ENCODE results near the gene RFX1. TPM values are rescaled to one million over a fixed set of nuclear protein-coding genes. Genes with fewer than 3 reads are reported as not detected.

The RFX1 gene
- total and polyA plus RNA-seq, 2 of the 13 experiments (the other 11 are each of a cell fraction or from before 2014, with no cell fraction given), result 1.1 to 1.3 TPM

DNA sequence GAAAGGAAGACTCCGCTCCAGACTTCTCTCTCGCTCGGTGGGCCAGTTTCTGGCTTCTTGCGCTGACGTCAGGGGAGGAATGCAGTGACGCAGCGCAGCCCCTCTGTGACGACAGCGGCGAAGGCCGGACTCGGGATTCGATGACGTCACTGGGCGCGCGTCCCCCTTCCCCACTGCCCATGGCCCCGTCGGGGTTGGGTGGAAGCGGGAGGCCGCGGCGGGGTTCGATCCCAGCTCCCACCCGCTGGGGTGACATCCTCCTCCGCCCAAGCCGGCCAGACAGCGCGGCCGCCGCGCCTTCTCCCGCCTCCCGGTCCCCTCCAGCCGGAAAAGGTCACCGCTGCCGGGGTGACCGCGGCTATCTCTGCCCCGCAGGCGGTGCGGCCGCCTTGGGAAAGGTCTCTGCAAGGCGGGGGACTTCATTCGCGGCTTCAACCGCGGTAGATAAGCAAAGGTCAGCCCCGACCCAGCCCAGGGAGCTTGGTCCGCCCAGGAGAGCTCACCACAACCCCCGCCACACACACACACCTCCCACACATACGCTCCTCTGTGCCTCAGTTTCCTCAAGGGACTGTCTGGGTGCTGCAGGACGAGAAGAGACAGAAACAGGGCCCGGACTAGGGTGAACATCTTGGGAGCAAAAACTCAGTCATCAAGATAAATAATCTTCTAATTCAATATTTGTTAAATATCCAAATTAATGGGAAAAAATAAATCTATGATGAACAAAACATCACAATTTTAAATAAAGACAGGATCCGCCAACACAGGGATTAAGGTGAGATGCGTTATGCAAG, 844 bp upstream of the RFX1 start (continued):
- TF ChIP-seq IRF2 (CRISPR knock-in tag; IDR thresholded peaks at IDR 0.05), result peak; percentile 88
- no peak for TF ChIP-seq THYN1 (CRISPR knock-in tag; IDR thresholded peaks at IDR 0.05; ENCODE audit: borderline replicate concordance, low read depth)
- TF ChIP-seq NCOA5 (CRISPR knock-in tag; IDR thresholded peaks at IDR 0.05), result no peak
- no peak for TF ChIP-seq CEBPB (IDR thresholded peaks at IDR 0.05; ENCODE audit: borderline replicate concordance, low read depth, low read length)
- TF ChIP-seq, protein P1, sequence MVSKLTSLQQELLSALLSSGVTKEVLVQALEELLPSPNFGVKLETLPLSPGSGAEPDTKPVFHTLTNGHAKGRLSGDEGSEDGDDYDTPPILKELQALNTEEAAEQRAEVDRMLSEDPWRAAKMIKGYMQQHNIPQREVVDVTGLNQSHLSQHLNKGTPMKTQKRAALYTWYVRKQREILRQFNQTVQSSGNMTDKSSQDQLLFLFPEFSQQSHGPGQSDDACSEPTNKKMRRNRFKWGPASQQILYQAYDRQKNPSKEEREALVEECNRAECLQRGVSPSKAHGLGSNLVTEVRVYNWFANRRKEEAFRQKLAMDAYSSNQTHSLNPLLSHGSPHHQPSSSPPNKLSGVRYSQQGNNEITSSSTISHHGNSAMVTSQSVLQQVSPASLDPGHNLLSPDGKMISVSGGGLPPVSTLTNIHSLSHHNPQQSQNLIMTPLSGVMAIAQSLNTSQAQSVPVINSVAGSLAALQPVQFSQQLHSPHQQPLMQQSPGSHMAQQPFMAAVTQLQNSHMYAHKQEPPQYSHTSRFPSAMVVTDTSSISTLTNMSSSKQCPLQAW (CRISPR knock-in tag; IDR thresholded peaks at IDR 0.05), result no peak
- TF ChIP-seq SIX4 (CRISPR knock-in tag; IDR thresholded peaks at IDR 0.05), result no peak
- TF ChIP-seq ZNF709 (CRISPR knock-in tag; IDR thresholded peaks at IDR 0.05), result peak; percentile 83; the same call in 1 of the 2 replicates
- no peak for TF ChIP-seq REXO4 (CRISPR knock-in tag; IDR thresholded peaks at IDR 0.05; ENCODE audit: borderline replicate concordance)
- TF ChIP-seq, protein P2, sequence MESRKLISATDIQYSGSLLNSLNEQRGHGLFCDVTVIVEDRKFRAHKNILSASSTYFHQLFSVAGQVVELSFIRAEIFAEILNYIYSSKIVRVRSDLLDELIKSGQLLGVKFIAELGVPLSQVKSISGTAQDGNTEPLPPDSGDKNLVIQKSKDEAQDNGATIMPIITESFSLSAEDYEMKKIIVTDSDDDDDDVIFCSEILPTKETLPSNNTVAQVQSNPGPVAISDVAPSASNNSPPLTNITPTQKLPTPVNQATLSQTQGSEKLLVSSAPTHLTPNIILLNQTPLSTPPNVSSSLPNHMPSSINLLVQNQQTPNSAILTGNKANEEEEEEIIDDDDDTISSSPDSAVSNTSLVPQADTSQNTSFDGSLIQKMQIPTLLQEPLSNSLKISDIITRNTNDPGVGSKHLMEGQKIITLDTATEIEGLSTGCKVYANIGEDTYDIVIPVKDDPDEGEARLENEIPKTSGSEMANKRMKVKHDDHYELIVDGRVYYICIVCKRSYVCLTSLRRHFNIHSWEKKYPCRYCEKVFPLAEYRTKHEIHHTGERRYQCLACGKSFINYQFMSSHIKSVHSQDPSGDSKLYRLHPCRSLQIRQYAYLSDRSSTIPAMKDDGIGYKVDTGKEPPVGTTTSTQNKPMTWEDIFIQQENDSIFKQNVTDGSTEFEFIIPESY (CRISPR knock-in tag; IDR thresholded peaks at IDR 0.05), result no peak; the same call in 1 of the 2 replicates
- no peak for TF ChIP-seq ZNF644 (CRISPR knock-in tag; IDR thresholded peaks at IDR 0.05; ENCODE audit: low read depth)
- no peak for TF ChIP-seq RAD51 (IDR thresholded peaks at IDR 0.05; ENCODE audit: borderline replicate concordance)
- TF ChIP-seq, protein P3, sequence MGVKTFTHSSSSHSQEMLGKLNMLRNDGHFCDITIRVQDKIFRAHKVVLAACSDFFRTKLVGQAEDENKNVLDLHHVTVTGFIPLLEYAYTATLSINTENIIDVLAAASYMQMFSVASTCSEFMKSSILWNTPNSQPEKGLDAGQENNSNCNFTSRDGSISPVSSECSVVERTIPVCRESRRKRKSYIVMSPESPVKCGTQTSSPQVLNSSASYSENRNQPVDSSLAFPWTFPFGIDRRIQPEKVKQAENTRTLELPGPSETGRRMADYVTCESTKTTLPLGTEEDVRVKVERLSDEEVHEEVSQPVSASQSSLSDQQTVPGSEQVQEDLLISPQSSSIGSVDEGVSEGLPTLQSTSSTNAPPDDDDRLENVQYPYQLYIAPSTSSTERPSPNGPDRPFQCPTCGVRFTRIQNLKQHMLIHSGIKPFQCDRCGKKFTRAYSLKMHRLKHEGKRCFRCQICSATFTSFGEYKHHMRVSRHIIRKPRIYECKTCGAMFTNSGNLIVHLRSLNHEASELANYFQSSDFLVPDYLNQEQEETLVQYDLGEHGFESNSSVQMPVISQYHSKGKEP (CRISPR knock-in tag; IDR thresholded peaks at IDR 0.05), result no peak
- TF ChIP-seq MXD4 (CRISPR knock-in tag; IDR thresholded peaks at IDR 0.05), result no peak
- no peak for TF ChIP-seq HNF4A (CRISPR knock-in tag; IDR thresholded peaks at IDR 0.05)
- TF ChIP-seq, protein P4, sequence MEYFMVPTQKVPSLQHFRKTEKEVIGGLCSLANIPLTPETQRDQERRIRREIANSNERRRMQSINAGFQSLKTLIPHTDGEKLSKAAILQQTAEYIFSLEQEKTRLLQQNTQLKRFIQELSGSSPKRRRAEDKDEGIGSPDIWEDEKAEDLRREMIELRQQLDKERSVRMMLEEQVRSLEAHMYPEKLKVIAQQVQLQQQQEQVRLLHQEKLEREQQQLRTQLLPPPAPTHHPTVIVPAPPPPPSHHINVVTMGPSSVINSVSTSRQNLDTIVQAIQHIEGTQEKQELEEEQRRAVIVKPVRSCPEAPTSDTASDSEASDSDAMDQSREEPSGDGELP (IDR thresholded peaks at IDR 0.05; ENCODE audit: borderline replicate concordance, low read depth), result no peak
- TF ChIP-seq, protein P5, sequence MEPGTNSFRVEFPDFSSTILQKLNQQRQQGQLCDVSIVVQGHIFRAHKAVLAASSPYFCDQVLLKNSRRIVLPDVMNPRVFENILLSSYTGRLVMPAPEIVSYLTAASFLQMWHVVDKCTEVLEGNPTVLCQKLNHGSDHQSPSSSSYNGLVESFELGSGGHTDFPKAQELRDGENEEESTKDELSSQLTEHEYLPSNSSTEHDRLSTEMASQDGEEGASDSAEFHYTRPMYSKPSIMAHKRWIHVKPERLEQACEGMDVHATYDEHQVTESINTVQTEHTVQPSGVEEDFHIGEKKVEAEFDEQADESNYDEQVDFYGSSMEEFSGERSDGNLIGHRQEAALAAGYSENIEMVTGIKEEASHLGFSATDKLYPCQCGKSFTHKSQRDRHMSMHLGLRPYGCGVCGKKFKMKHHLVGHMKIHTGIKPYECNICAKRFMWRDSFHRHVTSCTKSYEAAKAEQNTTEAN (CRISPR knock-in tag; conservative IDR thresholded peaks at IDR 0.05), result 0 out of 2 replicates have a peak, but pooled peaks have one; percentile 28
- TF ChIP-seq, protein P6, sequence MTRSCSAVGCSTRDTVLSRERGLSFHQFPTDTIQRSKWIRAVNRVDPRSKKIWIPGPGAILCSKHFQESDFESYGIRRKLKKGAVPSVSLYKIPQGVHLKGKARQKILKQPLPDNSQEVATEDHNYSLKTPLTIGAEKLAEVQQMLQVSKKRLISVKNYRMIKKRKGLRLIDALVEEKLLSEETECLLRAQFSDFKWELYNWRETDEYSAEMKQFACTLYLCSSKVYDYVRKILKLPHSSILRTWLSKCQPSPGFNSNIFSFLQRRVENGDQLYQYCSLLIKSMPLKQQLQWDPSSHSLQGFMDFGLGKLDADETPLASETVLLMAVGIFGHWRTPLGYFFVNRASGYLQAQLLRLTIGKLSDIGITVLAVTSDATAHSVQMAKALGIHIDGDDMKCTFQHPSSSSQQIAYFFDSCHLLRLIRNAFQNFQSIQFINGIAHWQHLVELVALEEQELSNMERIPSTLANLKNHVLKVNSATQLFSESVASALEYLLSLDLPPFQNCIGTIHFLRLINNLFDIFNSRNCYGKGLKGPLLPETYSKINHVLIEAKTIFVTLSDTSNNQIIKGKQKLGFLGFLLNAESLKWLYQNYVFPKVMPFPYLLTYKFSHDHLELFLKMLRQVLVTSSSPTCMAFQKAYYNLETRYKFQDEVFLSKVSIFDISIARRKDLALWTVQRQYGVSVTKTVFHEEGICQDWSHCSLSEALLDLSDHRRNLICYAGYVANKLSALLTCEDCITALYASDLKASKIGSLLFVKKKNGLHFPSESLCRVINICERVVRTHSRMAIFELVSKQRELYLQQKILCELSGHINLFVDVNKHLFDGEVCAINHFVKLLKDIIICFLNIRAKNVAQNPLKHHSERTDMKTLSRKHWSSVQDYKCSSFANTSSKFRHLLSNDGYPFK (CRISPR knock-in tag; IDR thresholded peaks at IDR 0.05; ENCODE audit: borderline replicate concordance), result no peak
- TF ChIP-seq ETV6 (CRISPR knock-in tag; conservative IDR thresholded peaks at IDR 0.05), result peak; percentile 62; the same call in 1 of the 2 replicates
